HFFc6 (cell line): ENCODE measurements around the gene CFAP97D1. TPM values are rescaled to one million over a fixed set of nuclear protein-coding genes. Genes with fewer than 3 reads are reported as not detected.

Experiments used
- DNase-seq: peaks from one replicate; pipeline ENCODE4 v3.0.0-alpha.2; 2018
- H3K27ac Mint-ChIP-seq: 2 replicates; pipeline ENCODE4 v1.8.0; 2020; ENCODE audit warnings: mild to moderate bottlenecking, mixed read lengths
- H3K27me3 Mint-ChIP-seq: 2 replicates; pipeline ENCODE4 v1.8.0; 2021; ENCODE audit warnings: mild to moderate bottlenecking, moderate library complexity, mixed read lengths; ENCODE audit not compliant: insufficient read depth
- H3K36me3 Mint-ChIP-seq: 2 replicates; pipeline ENCODE4 v1.8.0; 2021; ENCODE audit warnings: low read depth, mixed read lengths
- H3K4me1 Mint-ChIP-seq: 2 replicates; pipeline ENCODE4 v1.8.0; 2020; ENCODE audit warnings: low read depth, mixed read lengths
- H3K4me3 Mint-ChIP-seq: 2 replicates; pipeline ENCODE4 v1.8.0; 2020; ENCODE audit warnings: mild to moderate bottlenecking, moderate library complexity, mixed read lengths
- H3K9me3 Mint-ChIP-seq: 2 replicates; pipeline ENCODE4 v1.8.0; 2020; ENCODE audit warnings: mild to moderate bottlenecking, mixed read lengths
- total RNA-seq, 6 experiments: library from RNA; stranded (reverse); fragmentation: NEBNext Ultra II Directional; extraction: Animal tissue kit (Norgen Biotek cat#: 25700); gene quantifications; 2 replicates in 1 of 6; 3 replicates in 5 of 6; pipeline ENCODE4 v1.2.3, GENCODE V29; 2021
- TF ChIP-seq, protein P1 (sequence below): fragments of 200-600 bp; sonication (generic); IDR thresholded peaks from 2 replicates; pipeline ENCODE4 v1.5.0; 2021; ENCODE audit warnings: antibody characterized with exemption, mild to moderate bottlenecking

Gene CFAP97D1
- total RNA-seq, 6 experiments from 2014 or later, result not detected

DNA sequence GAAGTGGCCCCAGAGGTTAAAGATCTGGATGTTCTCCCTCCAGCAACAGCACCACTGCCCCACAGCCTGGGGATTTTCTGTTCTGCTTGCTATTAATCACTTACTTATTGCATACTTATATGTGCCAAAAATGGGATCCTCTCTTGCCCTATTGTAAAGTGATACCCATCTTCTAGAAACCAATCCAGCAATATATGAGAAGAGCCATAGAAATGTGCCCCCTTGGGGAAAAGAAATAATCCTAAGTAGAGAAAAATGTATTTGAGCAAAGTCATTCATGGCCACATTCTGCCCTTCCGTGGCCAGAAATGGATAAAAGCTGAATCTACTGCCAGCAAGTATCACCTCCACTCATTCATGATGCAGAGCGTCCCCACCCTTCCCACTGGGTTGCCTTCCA, 42.5 kb upstream of the CFAP97D1 start:
- peaks cover 6% of the 10 kb centered on the region for H3K27me3 Mint-ChIP-seq
- TF ChIP-seq, protein P1, sequence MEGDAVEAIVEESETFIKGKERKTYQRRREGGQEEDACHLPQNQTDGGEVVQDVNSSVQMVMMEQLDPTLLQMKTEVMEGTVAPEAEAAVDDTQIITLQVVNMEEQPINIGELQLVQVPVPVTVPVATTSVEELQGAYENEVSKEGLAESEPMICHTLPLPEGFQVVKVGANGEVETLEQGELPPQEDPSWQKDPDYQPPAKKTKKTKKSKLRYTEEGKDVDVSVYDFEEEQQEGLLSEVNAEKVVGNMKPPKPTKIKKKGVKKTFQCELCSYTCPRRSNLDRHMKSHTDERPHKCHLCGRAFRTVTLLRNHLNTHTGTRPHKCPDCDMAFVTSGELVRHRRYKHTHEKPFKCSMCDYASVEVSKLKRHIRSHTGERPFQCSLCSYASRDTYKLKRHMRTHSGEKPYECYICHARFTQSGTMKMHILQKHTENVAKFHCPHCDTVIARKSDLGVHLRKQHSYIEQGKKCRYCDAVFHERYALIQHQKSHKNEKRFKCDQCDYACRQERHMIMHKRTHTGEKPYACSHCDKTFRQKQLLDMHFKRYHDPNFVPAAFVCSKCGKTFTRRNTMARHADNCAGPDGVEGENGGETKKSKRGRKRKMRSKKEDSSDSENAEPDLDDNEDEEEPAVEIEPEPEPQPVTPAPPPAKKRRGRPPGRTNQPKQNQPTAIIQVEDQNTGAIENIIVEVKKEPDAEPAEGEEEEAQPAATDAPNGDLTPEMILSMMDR, result no peak
- no peak for DNase-seq
- H3K4me3 Mint-ChIP-seq, result no peak overlapping the region
- H3K27ac Mint-ChIP-seq, result no peak overlapping the region
- H3K4me1 Mint-ChIP-seq, result peaks cover 64% of the 10 kb centered on the region
- H3K9me3 Mint-ChIP-seq, result no peaks in the 10 kb centered on the region
- H3K36me3 Mint-ChIP-seq, result no peaks in the 10 kb centered on the region

DNA sequence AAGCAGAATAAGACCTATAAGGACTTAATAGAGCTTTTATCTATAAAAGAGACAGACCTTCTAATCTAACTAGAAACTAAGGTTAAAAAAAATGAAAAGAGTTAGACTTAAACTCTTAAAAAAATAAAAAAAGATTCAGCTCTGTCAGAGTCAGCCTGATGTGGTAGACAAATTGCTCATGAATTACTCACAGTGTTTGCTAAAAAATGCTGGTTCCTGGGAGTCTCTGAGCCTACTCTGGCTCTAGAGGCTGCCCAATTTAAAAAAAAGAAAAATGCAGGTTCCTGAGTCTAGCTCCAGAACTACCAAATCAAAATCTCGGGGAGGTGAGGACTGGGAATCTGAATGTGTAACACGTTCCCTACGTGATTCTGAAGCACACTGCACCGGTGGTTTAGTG, 39.7 kb upstream of the CFAP97D1 start:
- Mint-ChIP-seq H3K36me3 (no peaks in the 10 kb centered on the region), H3K27me3 (peaks cover 7% of the 10 kb centered on the region), H3K27ac (no peak overlapping the region), H3K4me3 (no peak overlapping the region), H3K4me1 (peaks cover 41% of the 10 kb centered on the region), H3K9me3 (no peaks in the 10 kb centered on the region)
- DNase-seq, result peak; percentile 39
- TF ChIP-seq, protein P1, result no peak

DNA sequence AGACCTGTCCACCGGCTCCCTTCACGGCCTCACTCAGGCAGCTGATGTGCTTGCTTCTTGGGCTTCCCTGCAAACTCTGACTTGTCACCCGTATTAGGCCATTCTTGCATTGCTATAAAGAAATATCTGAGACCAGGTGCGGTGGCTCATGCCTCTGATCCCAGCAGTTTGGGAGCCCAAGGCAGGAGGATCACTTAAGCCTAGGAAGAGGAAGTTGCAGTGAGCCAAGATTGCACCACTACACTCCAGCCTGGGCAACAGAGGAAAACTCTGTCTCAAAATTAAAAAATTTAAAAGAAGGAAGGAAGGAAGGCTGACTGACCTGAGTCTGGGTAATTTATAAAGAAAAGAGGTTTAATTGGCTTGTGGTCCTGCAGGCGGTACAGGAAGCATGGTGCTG, 38.6 kb upstream of the CFAP97D1 start:
- no peaks in the 10 kb centered on the region for H3K36me3 Mint-ChIP-seq
- DNase-seq, result no peak
- H3K9me3 Mint-ChIP-seq, result no peaks in the 10 kb centered on the region
- TF ChIP-seq, protein P1, result no peak
- H3K27me3 Mint-ChIP-seq, result peaks cover 13% of the 10 kb centered on the region
- H3K4me1 Mint-ChIP-seq, result peaks cover 35% of the 10 kb centered on the region
- H3K27ac Mint-ChIP-seq, result no peak overlapping the region
- no peak overlapping the region for H3K4me3 Mint-ChIP-seq

DNA sequence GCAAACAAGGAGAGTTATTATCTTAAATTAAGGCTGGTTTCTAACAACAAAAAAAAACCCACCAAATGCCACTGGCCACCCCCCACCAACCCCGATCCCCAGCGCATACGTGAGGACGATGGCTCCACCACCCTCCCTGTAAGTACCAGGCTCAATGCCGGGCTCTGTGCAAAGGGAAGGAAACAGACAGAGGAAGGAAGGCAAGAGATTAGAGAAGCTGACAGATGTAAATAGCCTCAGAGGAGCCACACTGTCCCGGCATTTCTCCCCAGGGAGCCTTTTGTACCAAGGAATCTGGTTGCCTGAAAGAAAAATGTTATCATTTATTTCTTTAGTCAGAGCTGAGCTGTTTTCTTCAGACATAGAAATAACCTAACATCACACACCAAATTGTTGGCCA, 34.7 kb upstream of the CFAP97D1 start:
- TF ChIP-seq, protein P1, result no peak
- Mint-ChIP-seq H3K4me1 (peaks cover 28% of the 10 kb centered on the region), H3K36me3 (no peaks in the 10 kb centered on the region), H3K9me3 (no peaks in the 10 kb centered on the region), H3K4me3 (no peak overlapping the region), H3K27ac (no peak overlapping the region), H3K27me3 (peaks cover 17% of the 10 kb centered on the region)
- no peak for DNase-seq

DNA sequence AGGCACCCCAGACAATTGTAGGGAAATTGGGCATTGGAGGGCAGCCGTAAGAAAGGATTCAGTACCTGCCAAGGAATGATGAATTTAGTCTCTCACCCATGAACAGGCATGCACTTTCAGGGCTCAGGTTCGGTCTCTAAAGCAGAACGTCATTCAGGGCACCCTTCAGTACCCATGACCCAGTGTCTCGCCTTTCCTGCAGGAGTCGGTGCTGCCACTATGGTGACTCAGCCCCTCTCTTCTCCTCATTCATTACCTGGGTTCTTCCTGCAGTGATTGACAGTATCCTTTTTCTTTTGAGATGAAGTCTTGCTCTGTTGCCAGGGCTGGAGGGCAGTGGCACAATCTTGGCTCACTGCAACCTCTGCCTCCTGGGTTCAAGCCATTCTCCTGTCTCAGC, 30.1 kb upstream of the CFAP97D1 start:
- Mint-ChIP-seq H3K4me3 (no peak overlapping the region), H3K27me3 (peaks cover 23% of the 10 kb centered on the region), H3K27ac (no peak overlapping the region), H3K9me3 (no peaks in the 10 kb centered on the region), H3K36me3 (no peaks in the 10 kb centered on the region), H3K4me1 (peaks cover 27% of the 10 kb centered on the region)
- no peak for DNase-seq
- TF ChIP-seq, protein P1, result no peak
